Renal cortical epithelial cell (primary cell): ENCODE results near the gene ZFP36. TPM values are rescaled to one million over a fixed set of nuclear protein-coding genes. Genes with fewer than 3 reads are reported as not detected.
"Not testable (repeated sequence)": the region's sequence is repeated elsewhere in the genome, so short reads cannot be mapped to it uniquely, and the experiment has no call there.

Experiments used
- DNase-seq: peaks from one replicate; pipeline ENCODE4 v3.0.0-alpha.2; 2011; ENCODE audit warnings: low read depth
- total RNA-seq: library from RNA; depleted of rRNA; stranded (reverse); fragments of >200 nt; gene quantifications from 2 replicates; pipeline ENCODE4 v1.2.3, GENCODE V29; 2014

ZFP36 gene
- total RNA-seq, 1 donor from 2014 or later, result 2.8 TPM

- peak; percentile 95 for DNase-seq
Observed at GRCh38 chr19:39445196-39446111, 38.8 kb downstream of the ZFP36 start, which contains the start of gene SUPT5H. Gene SUPT5H (plus strand): TSS chr19:39445582. CDS start chr19:39445891, 309 bp downstream.

- DNase-seq, result no peak
Observed at GRCh38 chr19:39446365-39447084, 39.9 kb downstream of the ZFP36 start.

GRCh38 chr19:39448271-39448670 lies 41.6 kb downstream of the ZFP36 start:
- peak; percentile 60 for DNase-seq

GRCh38 chr19:39449116-39449797 lies 42.6 kb downstream of the ZFP36 start:
- DNase-seq, result no peak

GRCh38 chr19:39451257-39451656 lies 44.6 kb downstream of the ZFP36 start:
- not testable (repeated sequence) for DNase-seq

Other genes with a start within 250 kb of the ZFP36 start
- gene NCCRP1, start 209.9 kb upstream of the ZFP36 start, total RNA-seq, result 0.20 and 4.3 TPM in 2 replicates
- not detected in 2 replicates for gene SYCN, start 202.6 kb upstream of the ZFP36 start, total RNA-seq
- gene IFNL3, start 161.8 kb upstream of the ZFP36 start, total RNA-seq, result not detected in 2 replicates
- gene IFNL4, start 158.0 kb upstream of the ZFP36 start, total RNA-seq, result not detected in 2 replicates
- not detected in 2 replicates for gene IFNL2, start 138.5 kb upstream of the ZFP36 start, total RNA-seq
- not detected in 2 replicates for gene IFNL1, start 110.4 kb upstream of the ZFP36 start, total RNA-seq
- 0.15 TPM in 1 of 2 replicates, not detected in the other for gene LRFN1, start 86.0 kb upstream of the ZFP36 start, total RNA-seq
- gene GMFG, start 70.8 kb upstream of the ZFP36 start, total RNA-seq, result not detected in 2 replicates
- gene SAMD4B, start 64.4 kb upstream of the ZFP36 start, total RNA-seq, result 20.1 and 100 TPM in 2 replicates
- gene PAF1, start 15.7 kb upstream of the ZFP36 start, total RNA-seq, result 23.1 and 40.9 TPM in 2 replicates
- 19.3 and 29.7 TPM in 2 replicates for gene MED29, start 15.5 kb upstream of the ZFP36 start, total RNA-seq
- 6.1 and 12.9 TPM in 2 replicates for gene PLEKHG2, start 5.8 kb downstream of the ZFP36 start, total RNA-seq
- gene RPS16, start 29.1 kb downstream of the ZFP36 start, total RNA-seq, result 34.7 and 44.3 TPM in 2 replicates
- 55.4 and 114 TPM in 2 replicates for gene SUPT5H, start 38.7 kb downstream of the ZFP36 start, total RNA-seq
- 43.6 and 71.4 TPM in 2 replicates for gene TIMM50, start 74.0 kb downstream of the ZFP36 start, total RNA-seq
- gene DLL3, start 92.1 kb downstream of the ZFP36 start, total RNA-seq, result 0.05 TPM in 1 of 2 replicates, not detected in the other
- gene SELENOV, start 108.3 kb downstream of the ZFP36 start, total RNA-seq, result not detected in 2 replicates
- 2.1 and 2.5 TPM in 2 replicates for gene EID2B, start 126.0 kb downstream of the ZFP36 start, total RNA-seq
- 5.4 and 16.9 TPM in 2 replicates for gene EID2, start 133.3 kb downstream of the ZFP36 start, total RNA-seq
- gene LGALS13, start 195.7 kb downstream of the ZFP36 start, total RNA-seq, result not detected in 2 replicates
- not detected in 2 replicates for gene LGALS16, start 249.1 kb downstream of the ZFP36 start, total RNA-seq